GM10266 (cell line): ENCODE data around the gene ANKS1A.

Source experiments
- DNase-seq: peaks from one replicate; pipeline ENCODE4 v3.0.0; 2012; ENCODE audit errors: extremely low spot score
- CTCF ChIP-seq: IDR thresholded peaks from 2 replicates; pipeline ENCODE4 v1.5.1; 2012; ENCODE audit warnings: mild to moderate bottlenecking, low read depth; ENCODE audit not compliant: control insufficient read depth, insufficient read depth; ENCODE audit errors: missing control alignments

ANKS1A gene

GRCh38 chr6:35076997-35077712 is 188.1 kb downstream of the ANKS1A start:
- TF ChIP-seq CTCF, result no peak
- no peak for DNase-seq

GRCh38 chr6:35077713-35078105 is 188.7 kb downstream of the ANKS1A start:
- no peak for TF ChIP-seq CTCF
- no peak for DNase-seq

DNA sequence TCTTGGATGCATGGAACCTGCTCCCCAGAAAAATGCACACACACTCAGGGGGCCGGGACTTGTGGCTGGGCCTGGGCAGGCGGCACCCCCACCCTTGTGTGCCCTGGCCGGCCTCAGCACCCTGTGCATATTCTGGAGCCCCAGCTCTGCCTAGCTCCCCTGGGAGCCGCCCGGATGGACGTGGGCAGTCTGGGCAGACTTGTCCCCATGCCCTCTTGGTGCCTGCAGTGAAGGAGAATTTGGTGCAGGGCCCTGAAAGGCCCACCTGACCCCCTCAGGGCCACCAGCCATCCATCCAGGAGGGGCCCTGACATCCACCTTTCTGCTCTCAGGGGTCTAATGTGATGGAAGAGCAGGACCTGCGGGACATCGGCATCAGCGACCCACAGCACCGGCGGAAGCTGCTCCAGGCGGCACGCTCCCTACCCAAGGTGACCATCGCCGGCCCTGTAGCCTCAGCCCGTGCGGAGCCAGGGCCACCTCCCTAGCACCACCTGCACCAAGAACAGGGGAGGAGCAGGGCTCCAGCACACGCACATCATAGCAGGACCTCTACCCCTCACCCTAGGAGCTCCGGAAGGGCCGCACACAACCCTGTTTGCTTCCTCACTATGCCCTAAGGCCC is 189.3 kb downstream of the ANKS1A start:
- DNase-seq, result no peak
- TF ChIP-seq CTCF, result no peak

- TF ChIP-seq CTCF, result no peak
- no peak for DNase-seq
Measured at GRCh38 chr6:35078896-35079295, 189.8 kb downstream of the ANKS1A start.

- no peak for TF ChIP-seq CTCF
- DNase-seq, result no peak
Measured at GRCh38 chr6:35079311-35080000, 190.4 kb downstream of the ANKS1A start.

DNA sequence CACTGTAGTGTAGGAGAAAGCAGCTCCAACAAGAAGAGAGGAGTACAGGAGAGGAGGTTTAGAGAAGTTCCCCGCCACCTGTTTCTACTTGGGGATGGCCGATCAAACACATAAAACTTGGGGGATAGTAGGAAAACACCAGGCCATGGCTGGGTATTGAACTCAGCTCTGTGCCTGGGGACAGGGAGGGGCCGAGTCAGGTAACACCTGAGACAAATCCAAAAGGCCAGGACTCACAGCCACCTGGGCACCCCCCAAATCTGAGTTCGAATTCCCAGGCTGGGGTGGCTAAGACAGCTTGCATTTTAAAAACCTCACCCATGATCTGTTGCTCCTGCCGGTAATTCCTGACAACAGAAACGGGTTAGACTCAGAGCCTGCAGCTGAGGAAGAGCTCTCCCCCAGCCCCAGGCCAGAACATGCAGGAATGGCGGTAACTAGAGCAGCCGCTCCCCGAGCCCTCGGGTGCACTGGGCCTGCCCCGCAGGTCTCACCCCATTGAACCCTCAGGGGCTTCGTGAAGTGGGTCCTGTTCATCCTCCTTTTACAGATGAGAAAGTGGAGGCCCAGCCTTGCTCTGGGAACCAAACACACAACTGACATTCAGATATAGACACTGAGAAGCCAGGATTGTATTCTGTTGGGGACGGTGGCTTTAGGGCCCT is 191.1 kb downstream of the ANKS1A start:
- no peak for DNase-seq

More for the DNA sequence above, 191.1 kb downstream of the ANKS1A start:
- no peak for TF ChIP-seq CTCF
